ENCODE data around the gene NDUFAF7.
A peak's percentile ranks its signal among the peaks of the same experiment; 100 is the strongest.

DNA sequence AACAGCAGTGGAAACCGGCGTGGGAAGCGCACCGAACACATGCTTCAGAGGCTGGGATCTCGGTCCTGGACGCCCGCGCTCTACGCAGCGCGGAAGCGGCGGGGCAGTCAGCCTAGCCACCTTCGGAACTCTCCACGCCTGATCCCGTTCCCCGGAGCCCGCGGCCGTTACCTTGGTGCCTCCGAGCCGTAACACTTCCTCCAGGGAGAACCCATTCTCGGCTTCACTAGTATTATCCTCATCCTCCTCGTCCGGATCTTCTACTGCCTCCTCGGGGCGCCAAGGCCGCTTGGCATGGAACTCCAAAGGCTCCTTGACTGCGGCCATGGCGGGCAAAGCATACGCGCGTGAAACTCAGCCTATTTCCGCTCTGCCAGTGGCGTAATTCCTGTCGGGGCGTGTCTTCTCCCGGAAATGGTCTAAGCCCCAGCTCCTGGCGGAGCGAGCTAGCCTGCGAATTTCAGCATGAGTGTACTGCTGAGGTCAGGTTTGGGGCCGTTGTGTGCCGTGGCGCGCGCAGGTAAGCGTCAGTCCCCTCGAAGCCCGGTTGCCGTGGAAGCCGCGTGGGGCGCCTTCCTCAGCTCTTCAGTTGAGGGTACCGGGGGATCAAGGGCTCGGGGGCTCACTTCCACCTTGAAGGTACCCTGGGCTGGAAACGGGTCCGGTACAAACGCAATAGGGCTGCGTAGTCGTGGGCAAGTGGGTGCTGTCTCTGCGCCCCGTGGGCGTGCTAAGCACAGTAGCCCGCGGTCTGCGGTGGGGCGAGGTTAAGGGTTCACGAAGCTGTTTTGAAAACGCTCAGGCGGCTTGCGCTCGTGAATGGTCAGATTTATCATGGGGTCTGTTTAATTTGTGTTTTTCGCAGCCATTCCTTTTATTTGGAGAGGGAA lies at the start of gene NDUFAF7, which contains the start of gene CEBPZ:
- TF ChIP-seq, protein P1, sequence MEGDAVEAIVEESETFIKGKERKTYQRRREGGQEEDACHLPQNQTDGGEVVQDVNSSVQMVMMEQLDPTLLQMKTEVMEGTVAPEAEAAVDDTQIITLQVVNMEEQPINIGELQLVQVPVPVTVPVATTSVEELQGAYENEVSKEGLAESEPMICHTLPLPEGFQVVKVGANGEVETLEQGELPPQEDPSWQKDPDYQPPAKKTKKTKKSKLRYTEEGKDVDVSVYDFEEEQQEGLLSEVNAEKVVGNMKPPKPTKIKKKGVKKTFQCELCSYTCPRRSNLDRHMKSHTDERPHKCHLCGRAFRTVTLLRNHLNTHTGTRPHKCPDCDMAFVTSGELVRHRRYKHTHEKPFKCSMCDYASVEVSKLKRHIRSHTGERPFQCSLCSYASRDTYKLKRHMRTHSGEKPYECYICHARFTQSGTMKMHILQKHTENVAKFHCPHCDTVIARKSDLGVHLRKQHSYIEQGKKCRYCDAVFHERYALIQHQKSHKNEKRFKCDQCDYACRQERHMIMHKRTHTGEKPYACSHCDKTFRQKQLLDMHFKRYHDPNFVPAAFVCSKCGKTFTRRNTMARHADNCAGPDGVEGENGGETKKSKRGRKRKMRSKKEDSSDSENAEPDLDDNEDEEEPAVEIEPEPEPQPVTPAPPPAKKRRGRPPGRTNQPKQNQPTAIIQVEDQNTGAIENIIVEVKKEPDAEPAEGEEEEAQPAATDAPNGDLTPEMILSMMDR (IDR thresholded peaks at IDR 0.05 in 4 of 5, conservative IDR thresholded peaks at IDR 0.05 in 1 of 5), result peak in 2 of 5 experiments; percentile 11 to 20
- peak; percentile 68 to 71 for TF ChIP-seq POLR2A (IDR thresholded peaks at IDR 0.05)

All from gastrocnemius medialis (tissue), 4 donors.